BJ (cell line): ENCODE measurements around the gene CNP. TPM values are rescaled to one million over a fixed set of nuclear protein-coding genes. Genes with fewer than 3 reads are reported as not detected.

Source experiments
- CTCF ChIA-PET: fragments of 350-600 bp; formaldehyde crosslinking; extraction: SDS; loops from one replicate; lab custom pipeline; 2021; ENCODE audit warnings: antibody characterized with exemption, inconsistent platforms; lab: Yijun Ruan, JAX
- POLR2A ChIA-PET: fragments of 300-600 bp; sonication (Branson Sonifier 250); formaldehyde crosslinking; extraction: SDS; loops from one replicate; lab custom pipeline; 2021; ENCODE audit warnings: antibody characterized with exemption; lab: Charles Lee
- DNase-seq: peaks from one replicate; pipeline ENCODE4 v3.0.0-alpha.2; 2011; ENCODE audit warnings: low read depth
- H3K27me3 ChIP-seq: 2 replicates; pipeline ENCODE4 v1.6.0; 2011; ENCODE audit warnings: low read length; ENCODE audit not compliant: control insufficient read depth, insufficient read depth
- H3K36me3 ChIP-seq: 2 replicates; pipeline ENCODE4 v1.5.1; 2011; ENCODE audit warnings: low read length; ENCODE audit not compliant: control insufficient read depth, insufficient read depth
- H3K4me3 ChIP-seq: 2 replicates; pipeline ENCODE4 v1.5.1; 2011; ENCODE audit warnings: low read depth, mild to moderate bottlenecking, control low read depth, low read length
- polyA minus RNA-seq: library from RNA; depleted of rRNA, polyadenylated mRNA; stranded (reverse); fragments of >200 nt; gene quantifications from 2 replicates; pipeline ENCODE4 v1.2.3, GENCODE V29; 2011; rRNA and poly(A)+ RNA removed
- polyA plus RNA-seq: library from polyadenylated mRNA; depleted of rRNA; stranded (reverse); fragments of >200 nt; gene quantifications from 2 replicates; pipeline ENCODE4 v1.2.3, GENCODE V29; 2011; rRNA removed
- TF ChIP-seq, protein P1 (sequence below): IDR thresholded peaks from 2 replicates; pipeline ENCODE4 v1.5.1; 2011; ENCODE audit warnings: low read depth, mild to moderate bottlenecking, control low read depth, inconsistent platforms, low read length, moderate library complexity; ENCODE audit not compliant: insufficient read depth

The CNP gene
- polyA plus RNA-seq (53.5 and 66.2 TPM in 2 replicates), polyA minus RNA-seq (151 and 180 TPM in 2 replicates)

DNA sequence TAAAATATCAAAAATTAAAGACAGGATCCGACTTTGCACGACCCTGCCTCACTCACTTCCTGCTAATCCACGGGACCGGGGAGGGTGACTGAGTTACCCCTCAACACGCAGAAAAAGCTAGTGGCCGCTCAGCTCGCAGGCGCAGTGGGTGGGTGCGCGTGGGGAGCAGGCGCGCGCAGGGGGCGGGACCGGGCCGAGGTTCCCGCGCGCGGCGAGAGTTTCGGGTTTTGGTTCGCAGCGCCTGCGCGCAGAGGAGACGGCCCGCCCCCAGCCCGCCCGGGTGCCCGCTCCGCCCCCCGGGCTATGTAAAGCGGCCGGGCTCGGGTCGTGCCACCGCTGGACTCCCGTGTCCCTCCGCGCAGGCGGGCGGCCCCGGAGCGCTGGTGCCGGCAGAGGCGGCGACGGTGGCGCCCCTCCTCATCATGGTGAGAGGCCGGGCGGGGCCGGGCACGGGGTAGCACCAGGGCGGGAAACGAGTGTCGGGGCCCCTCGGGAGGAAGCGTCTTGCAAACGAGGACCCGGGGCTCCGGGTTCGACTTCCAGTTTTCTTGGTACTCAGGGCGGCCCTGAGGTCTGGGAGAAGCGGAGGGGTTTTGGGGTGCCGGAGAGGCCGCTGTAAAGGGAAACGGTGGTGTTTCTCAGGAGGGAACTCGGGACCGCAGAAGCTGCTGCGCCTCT is at the start of gene CNP:
CNP (plus strand) TSS at position 333 of the 678 bp plus-strand sequence; CDS start at position 423, 90 bp downstream.
- Histone ChIP-seq H3K27me3 (no peaks in the 10 kb centered on the region), H3K36me3 (peaks cover 11% of the 10 kb centered on the region), H3K4me3 (peak within 1 kb of the TSS; percentile 92)
- TF ChIP-seq, protein P1, sequence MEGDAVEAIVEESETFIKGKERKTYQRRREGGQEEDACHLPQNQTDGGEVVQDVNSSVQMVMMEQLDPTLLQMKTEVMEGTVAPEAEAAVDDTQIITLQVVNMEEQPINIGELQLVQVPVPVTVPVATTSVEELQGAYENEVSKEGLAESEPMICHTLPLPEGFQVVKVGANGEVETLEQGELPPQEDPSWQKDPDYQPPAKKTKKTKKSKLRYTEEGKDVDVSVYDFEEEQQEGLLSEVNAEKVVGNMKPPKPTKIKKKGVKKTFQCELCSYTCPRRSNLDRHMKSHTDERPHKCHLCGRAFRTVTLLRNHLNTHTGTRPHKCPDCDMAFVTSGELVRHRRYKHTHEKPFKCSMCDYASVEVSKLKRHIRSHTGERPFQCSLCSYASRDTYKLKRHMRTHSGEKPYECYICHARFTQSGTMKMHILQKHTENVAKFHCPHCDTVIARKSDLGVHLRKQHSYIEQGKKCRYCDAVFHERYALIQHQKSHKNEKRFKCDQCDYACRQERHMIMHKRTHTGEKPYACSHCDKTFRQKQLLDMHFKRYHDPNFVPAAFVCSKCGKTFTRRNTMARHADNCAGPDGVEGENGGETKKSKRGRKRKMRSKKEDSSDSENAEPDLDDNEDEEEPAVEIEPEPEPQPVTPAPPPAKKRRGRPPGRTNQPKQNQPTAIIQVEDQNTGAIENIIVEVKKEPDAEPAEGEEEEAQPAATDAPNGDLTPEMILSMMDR, result no peak
- CTCF ChIA-PET, result interaction anchor here (0.8 to 10.2 kb wide), 12 partner anchors 9 to 150 kb away, joined by 3 to 163 read pairs (median 3); partner anchors contain the start of genes DHX58, DNAJC7, KAT2A and NKIRAS2
- no peak for DNase-seq
- POLR2A ChIA-PET, result interaction anchor here (0.5 to 1.0 kb wide), 8 partner anchors 8 to 828 kb away, joined by 3 to 11 read pairs (median 4); partner anchors contain the start of genes DNAJC7 and ODAD4

DNA sequence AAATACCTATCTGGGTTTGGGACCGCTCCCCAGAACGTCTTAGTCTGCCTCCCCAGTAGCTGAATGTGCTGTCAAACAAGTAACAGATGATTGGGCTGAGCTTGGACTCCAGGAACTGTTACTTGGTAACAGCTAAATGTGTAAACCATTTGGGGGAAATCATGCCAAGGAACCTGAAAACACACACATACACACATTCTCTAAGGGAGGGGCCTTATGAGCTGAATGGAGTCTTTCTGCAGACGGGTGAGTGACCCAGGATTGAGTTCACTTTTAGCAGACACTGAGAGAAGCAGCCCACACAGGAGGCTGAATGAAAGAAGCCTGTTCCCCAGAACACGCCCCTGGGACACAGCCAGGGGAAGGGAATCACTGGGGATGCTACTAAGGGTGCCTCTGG is 49.4 kb upstream of the CNP start:
- no peak for DNase-seq
- Histone ChIP-seq H3K36me3 (peaks cover 9% of the 10 kb centered on the region), H3K4me3 (peak overlapping the region; percentile 93), H3K27me3 (no peaks in the 10 kb centered on the region)
- ChIA-PET POLR2A (no interaction called here), CTCF (interaction anchor here (0.9 to 1.8 kb wide), 8 partner anchors 13 to 65 kb away, joined by 3 to 5 read pairs (median 3); partner anchors contain the start of gene ODAD4)
- TF ChIP-seq, protein P1, result no peak

DNA sequence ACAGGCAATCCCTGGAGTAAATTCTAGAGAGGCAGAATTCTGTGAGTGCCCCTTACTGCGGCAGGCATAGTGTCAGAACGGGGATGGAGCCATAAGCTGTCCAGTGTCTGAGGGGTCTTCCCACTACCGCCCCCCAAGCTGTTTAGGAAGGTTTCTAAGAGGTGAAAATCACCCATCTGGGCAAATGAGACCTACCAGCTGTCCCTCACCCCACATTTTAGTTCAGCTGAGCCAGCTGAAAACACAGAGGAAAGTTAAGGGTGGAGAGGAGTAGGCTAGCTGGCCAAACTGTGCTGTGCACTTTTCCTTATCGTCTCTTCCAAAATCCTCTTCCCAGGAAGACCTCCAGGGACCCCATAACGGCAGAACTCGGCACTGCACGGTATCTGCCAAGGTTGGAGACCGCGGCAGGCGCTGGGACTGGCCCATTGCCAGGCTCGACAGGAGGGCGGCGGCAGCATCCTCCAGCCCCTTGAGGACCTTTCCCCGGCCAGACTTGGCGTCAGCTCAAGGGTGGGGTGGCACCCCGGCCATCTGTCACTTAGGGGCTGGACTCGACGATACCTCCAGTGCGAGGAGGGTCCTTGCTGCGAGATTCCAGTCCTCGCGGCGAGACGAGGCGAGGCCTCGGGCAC is 48.8 kb upstream of the CNP start:
- peak overlapping the region; percentile 93 for H3K4me3 ChIP-seq
- DNase-seq, result no peak
- H3K36me3 ChIP-seq, result peaks cover 4% of the 10 kb centered on the region
- CTCF ChIA-PET, result interaction anchor here (0.9 to 1.8 kb wide), 11 partner anchors 12 to 150 kb away, joined by 3 to 5 read pairs (median 3); partner anchors contain the start of gene ODAD4
- POLR2A ChIA-PET, result interaction anchor here (0.7 to 1.0 kb wide), 2 partner anchors 13 to 22 kb away, joined by 3 to 4 read pairs; partner anchors contain the start of gene ODAD4
- H3K27me3 ChIP-seq, result no peaks in the 10 kb centered on the region
- TF ChIP-seq, protein P1, result no peak

DNA sequence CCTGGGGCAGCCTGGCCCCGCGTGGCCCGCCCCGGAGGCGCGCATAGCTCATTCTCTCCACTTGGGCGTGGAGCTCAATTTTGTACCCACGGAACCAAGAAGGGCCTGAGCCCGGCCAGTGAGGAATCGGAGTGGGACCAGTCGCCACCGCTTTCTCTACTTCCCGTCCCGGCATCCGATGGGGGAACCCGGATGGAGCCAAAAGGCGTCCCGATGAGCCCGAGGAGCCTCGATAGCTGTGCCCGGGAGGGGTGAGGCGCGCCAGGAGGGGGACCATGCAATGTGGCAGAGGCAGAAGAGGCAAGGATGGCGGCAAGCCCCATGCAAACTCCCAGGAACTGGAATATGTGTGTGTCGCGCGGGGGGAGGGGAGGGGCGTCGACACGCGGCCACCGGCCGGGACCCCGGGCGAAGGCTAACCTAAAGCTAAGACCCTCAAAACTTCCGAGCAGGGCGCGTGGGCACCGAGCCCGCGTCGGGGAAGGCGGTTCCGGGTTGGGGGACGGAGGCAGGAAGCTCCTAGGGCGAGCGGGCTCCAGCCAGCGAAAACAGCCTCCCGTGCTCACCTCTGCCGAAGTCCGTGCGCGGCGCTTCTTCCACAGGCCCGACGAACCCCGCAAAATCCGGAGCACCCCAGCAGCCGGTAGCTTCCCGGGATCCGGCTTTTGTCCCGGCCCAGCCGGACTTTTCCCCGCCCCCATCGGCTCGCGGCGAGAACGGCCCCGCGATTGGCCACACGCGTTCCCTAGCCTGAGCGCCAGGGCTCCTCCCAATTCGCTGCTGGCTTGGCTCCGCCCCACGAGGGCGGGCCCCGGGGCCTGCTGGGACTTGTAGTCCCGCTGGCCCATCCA is 48.1 kb upstream of the CNP start, which contains the start of gene ACLY:
ACLY (minus strand) TSS at position 638 of the 851 bp plus-strand sequence. CDS start 5,078 bp downstream, outside the sequence.
- DNase-seq, result peak; percentile 67
- TF ChIP-seq, protein P1, result no peak
- H3K36me3 ChIP-seq, result peaks cover under 1% of the 10 kb centered on the region; the same call in 1 of the 2 replicates
- no peaks in the 10 kb centered on the region for H3K27me3 ChIP-seq
- H3K4me3 ChIP-seq, result peak within 1 kb of the TSS; percentile 93
- POLR2A ChIA-PET, result interaction anchor here (0.6 to 1.0 kb wide), 4 partner anchors 12 to 132 kb away, joined by 3 to 5 read pairs (median 4); partner anchors contain the start of genes JUP and ODAD4
- CTCF ChIA-PET, result interaction anchor here (1.0 to 1.8 kb wide), 8 partner anchors 11 to 149 kb away, joined by 3 to 5 read pairs (median 4); no protein-coding TSS in a partner anchor
